SK-N-SH (cell line): ENCODE results near the gene LCE7A. TPM values are rescaled to one million over a fixed set of nuclear protein-coding genes. Genes with fewer than 3 reads are reported as not detected.
A peak's percentile ranks its signal among the peaks of the same experiment; 100 is the strongest.

Experiments used
- CTCF ChIA-PET: fragments of 300-600, 350-600 bp; formaldehyde crosslinking; extraction: SDS; loops from one replicate; lab custom pipeline; 2021; lab: Yijun Ruan, JAX
- POLR2A ChIA-PET: fragments of 350-600 bp; sonication (Branson Sonifier 250); formaldehyde crosslinking; extraction: SDS; loops from one replicate; lab custom pipeline; 2020; ENCODE audit warnings: antibody characterized with exemption, inconsistent platforms; lab: Yijun Ruan, JAX
- DNase-seq: peaks from one replicate; pipeline ENCODE4 v3.0.0; 2012
- H2AFZ ChIP-seq: fragments of 200-600 bp; sonication (generic); 2 replicates; pipeline ENCODE4 v1.8.1; 2016; ENCODE audit warnings: antibody characterized with exemption, mild to moderate bottlenecking, low read depth
- H3F3A ChIP-seq: fragments of 200-600 bp; sonication (generic); replicated peaks from 2 replicates; pipeline ENCODE3; 2016; ENCODE audit warnings: antibody characterized with exemption, mild to moderate bottlenecking; ENCODE audit not compliant: insufficient read depth
- H3K27ac ChIP-seq, 2 experiments: fragments of 200-500 bp in 1 of 2; fragments of 200-600 bp in 1 of 2; sonication (Bioruptor generic) in 1 of 2; sonication (generic), shearing (Covaris generic) in 1 of 2; 2 replicates each; pipeline versions ENCODE4 v1.5.1 to v1.6.1; 2014 to 2016; ENCODE audit warnings: low read depth in 2 of 2, inconsistent platforms in 1 of 2, low read length in 1 of 2, mild to moderate bottlenecking in 1 of 2, mixed read lengths in 1 of 2
- H3K27me3 ChIP-seq: fragments of 200-600 bp; sonication (generic), shearing (Covaris generic); 2 replicates; pipeline ENCODE4 v1.6.1; 2016; ENCODE audit warnings: mixed run types; ENCODE audit not compliant: insufficient read depth
- H3K36me3 ChIP-seq, 2 experiments: fragments of 200-500 bp in 1 of 2; fragments of 200-600 bp in 1 of 2; sonication (Bioruptor generic) in 1 of 2; sonication (generic) in 1 of 2; replicated peaks in 1 of 2; 2 replicates each; pipeline versions ENCODE3 to v1.5.1; 2014 to 2016; ENCODE audit warnings: low read length in 1 of 2, mild to moderate bottlenecking in 1 of 2; ENCODE audit not compliant: insufficient read depth in 2 of 2, control insufficient read depth in 1 of 2
- H3K4me1 ChIP-seq, 2 experiments: fragments of 200-500 bp in 1 of 2; fragments of 200-600 bp in 1 of 2; sonication (Bioruptor generic) in 1 of 2; sonication (generic), shearing (Covaris generic) in 1 of 2; 2 replicates each; pipeline versions ENCODE4 v1.5.1 to v1.6.1; 2014 to 2016; ENCODE audit warnings: low read depth in 1 of 2, low read length in 1 of 2, mixed run types in 1 of 2; ENCODE audit not compliant: insufficient read depth in 2 of 2, control insufficient read depth in 1 of 2
- H3K4me2 ChIP-seq: fragments of 200-600 bp; sonication (generic), shearing (Covaris generic); 2 replicates; pipeline ENCODE4 v1.6.1; 2017; ENCODE audit warnings: mixed run types
- H3K4me3 ChIP-seq, 2 experiments: fragments of 200-500 bp in 1 of 2; fragments of 200-600 bp in 1 of 2; sonication (Bioruptor generic) in 1 of 2; sonication (generic), shearing (Covaris generic) in 1 of 2; 2 replicates each; pipeline versions ENCODE4 v1.5.1 to v1.8.1; 2014 to 2016; ENCODE audit warnings: low read depth in 2 of 2, inconsistent platforms in 1 of 2, low read length in 1 of 2, mild to moderate bottlenecking in 1 of 2, mixed read lengths in 1 of 2, moderate library complexity in 1 of 2
- H3K79me2 ChIP-seq: fragments of 200-600 bp; sonication (generic); 2 replicates; pipeline ENCODE4 v1.8.1; 2017; ENCODE audit warnings: mild to moderate bottlenecking; ENCODE audit not compliant: insufficient read depth
- H3K9ac ChIP-seq: fragments of 200-600 bp; sonication (generic); 2 replicates; pipeline ENCODE4 v1.6.1; 2017; ENCODE audit warnings: mixed run types
- H3K9me2 ChIP-seq: fragments of 200-600 bp; sonication (generic); 2 replicates; pipeline ENCODE4 v1.6.1; 2017; ENCODE audit warnings: mixed run types
- H3K9me3 ChIP-seq: fragments of 200-600 bp; sonication (generic); 2 replicates; pipeline ENCODE4 v1.6.1; 2017; ENCODE audit warnings: mixed run types, mild to moderate bottlenecking, moderate library complexity
- H4K20me1 ChIP-seq: fragments of 200-600 bp; sonication (generic); 2 replicates; pipeline ENCODE4 v1.6.1; 2017; ENCODE audit warnings: mild to moderate bottlenecking, mixed run types; ENCODE audit not compliant: insufficient read depth
- CHD2 ChIP-seq: fragments of 150-350 bp; IDR thresholded peaks from 2 replicates; pipeline ENCODE4 v1.6.1; 2018; ENCODE audit warnings: low read length; ENCODE audit not compliant: partially characterized antibody
- ELF1 ChIP-seq: IDR thresholded peaks from 2 replicates; pipeline ENCODE4 v1.4.0; 2012
- FOSL2 ChIP-seq: IDR thresholded peaks from 2 replicates; pipeline ENCODE4 v1.4.0; 2012; ENCODE audit warnings: low read depth, mild to moderate bottlenecking, moderate library complexity, borderline replicate concordance
- FOXM1 ChIP-seq: IDR thresholded peaks from 2 replicates; pipeline ENCODE4 v1.4.0; 2012; ENCODE audit warnings: low read depth, mild to moderate bottlenecking
- GATA2 ChIP-seq: sonication (generic); formaldehyde crosslinking; IDR thresholded peaks from 2 replicates; pipeline ENCODE4 v1.5.0; 2020; ENCODE audit warnings: mild to moderate bottlenecking, missing genetic modification reagents
- JUND ChIP-seq: IDR thresholded peaks from 2 replicates; pipeline ENCODE4 v1.4.0; 2012
- PBX3 ChIP-seq: IDR thresholded peaks from 2 replicates; pipeline ENCODE4; 2012
- POLR2AphosphoS5 ChIP-seq: IDR thresholded peaks from 2 replicates; pipeline ENCODE4 v1.6.1; 2012; ENCODE audit warnings: low read depth, low read length
- RCOR1 ChIP-seq: fragments of 150-350 bp; IDR thresholded peaks from 2 replicates; pipeline ENCODE4 v1.6.1; 2017; ENCODE audit warnings: antibody characterized with exemption, low read length
- REST ChIP-seq: IDR thresholded peaks from 2 replicates; pipeline ENCODE4 v1.6.1; 2012; ENCODE audit warnings: mild to moderate bottlenecking, low read depth, low read length, moderate library complexity
- RXRA ChIP-seq: IDR thresholded peaks from 2 replicates; pipeline ENCODE4 v1.4.0; 2012; ENCODE audit warnings: low read depth, mild to moderate bottlenecking, borderline replicate concordance
- TAF1 ChIP-seq: IDR thresholded peaks from 2 replicates; pipeline ENCODE4 v1.6.1; 2012; ENCODE audit warnings: low read depth, mild to moderate bottlenecking, low read length, moderate library complexity, borderline replicate concordance
- ZBTB33 ChIP-seq: IDR thresholded peaks from 2 replicates; pipeline ENCODE4 v1.4.0; 2012; ENCODE audit warnings: low read depth, borderline replicate concordance
- WGBS: methylation state at CpG from one replicate; pipeline ENCODE4 v1.1.6; 2017; ENCODE audit warnings: low lambda C conversion rate; 5-methylcytosine and 5-hydroxymethylcytosine counted together
- polyA plus RNA-seq, 3 experiments: library from polyadenylated mRNA; depleted of rRNA; stranded (reverse); fragments of >200 nt; gene quantifications; 2 replicates each; pipeline ENCODE4 v1.2.3, GENCODE V29; 2012

The LCE7A gene
- polyA plus RNA-seq, 1 of the 3 experiments (the other 2 are of a cell fraction), result not detected

- Histone ChIP-seq H4K20me1 (no peaks in the 10 kb centered on the region), H3K79me2 (no peaks in the 10 kb centered on the region), H3K4me1 (peaks cover 0 to 30% of the 10 kb centered on the region in 2 experiments; a peak in 2 of 4 replicates), H3K9me3 (no peaks in the 10 kb centered on the region), H3K9me2 (no peaks in the 10 kb centered on the region), H3K27ac (peak overlapping the region in 1 of 2 experiments; percentile 99; a peak in 2 of 4 replicates), H3K9ac (peak overlapping the region; percentile 71; the same call in 1 of the 2 replicates), H2AFZ (peak overlapping the region; percentile 47; the same call in 1 of the 2 replicates), H3K36me3 (no peaks in the 10 kb centered on the region), H3F3A (peaks cover 35% of the 10 kb centered on the region), H3K4me2 (peak overlapping the region; percentile 61), H3K4me3 (no peak overlapping the region), H3K27me3 (no peaks in the 10 kb centered on the region)
- ChIA-PET POLR2A (no interaction called here), CTCF (interaction anchor here (1.7 kb wide), 1 partner anchor 35 kb away, joined by 5 read pairs; no protein-coding TSS in a partner anchor)
- no peak for DNase-seq
- TF ChIP-seq TAF1 (no peak), JUND (no peak), GATA2 (CRISPR knock-in tag) (no peak), ZBTB33 (no peak), FOSL2 (no peak), REST (peak; percentile 80)
- WGBS, result 47% methylated on average over 7 of the region's 7 CpGs
Observed at GRCh38 chr1:152904688-152905440, 45.1 kb downstream of the LCE7A start.

- ChIA-PET CTCF (interaction anchor here (1.7 kb wide), 1 partner anchor 36 kb away, joined by 5 read pairs; no protein-coding TSS in a partner anchor), POLR2A (no interaction called here)
- Histone ChIP-seq H3K4me2 (peak overlapping the region; percentile 61), H3K9me3 (no peaks in the 10 kb centered on the region), H3K27ac (peak overlapping the region in 1 of 2 experiments; percentile 99; a peak in 2 of 4 replicates), H3K4me3 (0 out of 4 replicates have a peak overlapping the region, but pooled peaks of 1 of the 2 experiments have one; percentile 3), H3K4me1 (peaks cover 0 to 30% of the 10 kb centered on the region in 2 experiments; a peak in 2 of 4 replicates), H3K9me2 (no peaks in the 10 kb centered on the region), H2AFZ (peak overlapping the region; percentile 36; the same call in 1 of the 2 replicates), H3K79me2 (no peaks in the 10 kb centered on the region), H3F3A (peaks cover 35% of the 10 kb centered on the region), H4K20me1 (no peaks in the 10 kb centered on the region), H3K27me3 (no peaks in the 10 kb centered on the region), H3K9ac (peak overlapping the region; percentile 71; the same call in 1 of the 2 replicates), H3K36me3 (no peaks in the 10 kb centered on the region)
- WGBS, result 1% methylated on average over 5 of the region's 5 CpGs
- no peak for DNase-seq
- no peak for TF ChIP-seq CHD2
- TF ChIP-seq RXRA, result peak; percentile 88
- no peak for TF ChIP-seq TAF1
- TF ChIP-seq FOXM1, result 0 out of 2 replicates have a peak, but pooled peaks have one; percentile 16
- TF ChIP-seq POLR2AphosphoS5, result no peak
- TF ChIP-seq PBX3, result peak; percentile 78
- no peak for TF ChIP-seq RCOR1
- TF ChIP-seq ELF1, result peak; percentile 71
- TF ChIP-seq REST, result peak; percentile 5; the same call in 1 of the 2 replicates
Observed at GRCh38 chr1:152906023-152906565, 46.3 kb downstream of the LCE7A start.
